GM18907 (cell line): Measurements from ENCODE around the gene CCDC33.

Source experiments
- ATAC-seq: cut with Tn5 transposase; IDR thresholded peaks from one replicate; pipeline ENCODE4 v1.9.1; 2021; ENCODE audit warnings: mild to moderate bottlenecking, moderate library complexity; ENCODE audit not compliant: unreplicated experiment

The CCDC33 gene

GRCh38 chr15:74227968-74228722 is 8.0 kb upstream of the CCDC33 start:
- ATAC-seq = no peak

GRCh38 chr15:74228723-74229081 is 7.4 kb upstream of the CCDC33 start:
- ATAC-seq = no peak

GRCh38 chr15:74229686-74230085 is 6.4 kb upstream of the CCDC33 start:
- no peak for ATAC-seq

GRCh38 chr15:74231475-74231874 is 4.7 kb upstream of the CCDC33 start:
- no peak for ATAC-seq

GRCh38 chr15:74233373-74233772 is 2.8 kb upstream of the CCDC33 start:
- ATAC-seq = no peak

- ATAC-seq = no peak
Observed at GRCh38 chr15:74233851-74234597, 2.1 kb upstream of the CCDC33 start.

- no peak for ATAC-seq
Observed at GRCh38 chr15:74234598-74234875, 1.6 kb upstream of the CCDC33 start.

- no peak for ATAC-seq
Observed at GRCh38 chr15:74239051-74239705, 3.1 kb downstream of the CCDC33 start.

GRCh38 chr15:74240002-74240568 is 4.0 kb downstream of the CCDC33 start:
- no peak for ATAC-seq

- no peak for ATAC-seq
Observed at GRCh38 chr15:74240897-74241614, 4.9 kb downstream of the CCDC33 start.

- ATAC-seq = no peak
Observed at GRCh38 chr15:74242441-74243185, 6.5 kb downstream of the CCDC33 start.

- no peak for ATAC-seq
Observed at GRCh38 chr15:74243431-74243830, 7.3 kb downstream of the CCDC33 start.

- ATAC-seq = no peak
Observed at GRCh38 chr15:74244822-74245341, 8.8 kb downstream of the CCDC33 start.

- ATAC-seq = no peak
Observed at GRCh38 chr15:74245342-74245931, 9.3 kb downstream of the CCDC33 start.

- ATAC-seq = no peak
Observed at GRCh38 chr15:74250266-74250665, 14.1 kb downstream of the CCDC33 start.

GRCh38 chr15:74251131-74251811 is 15.1 kb downstream of the CCDC33 start:
- ATAC-seq = no peak

GRCh38 chr15:74252291-74252690 is 16.2 kb downstream of the CCDC33 start:
- no peak for ATAC-seq

- no peak for ATAC-seq
Observed at GRCh38 chr15:74252721-74253120, 16.6 kb downstream of the CCDC33 start.

- no peak for ATAC-seq
Observed at GRCh38 chr15:74253211-74253921, 17.2 kb downstream of the CCDC33 start.
